Middle frontal gyrus (tissue), 1 donor: ENCODE measurements around the gene ANKS4B.
"Not testable (repeated sequence)": the region's sequence is repeated elsewhere in the genome, so short reads cannot be mapped to it uniquely, and the experiment has no call there.

Experiments
- DNase-seq: peaks from one replicate; pipeline ENCODE4 v3.0.0-alpha.2; 2015; ENCODE audit warnings: low spot score; ENCODE audit errors: extremely low spot score

The ANKS4B gene

GRCh38 chr16:21262779-21263639 lies 29.5 kb downstream of the ANKS4B start:
- DNase-seq = no peak

DNA sequence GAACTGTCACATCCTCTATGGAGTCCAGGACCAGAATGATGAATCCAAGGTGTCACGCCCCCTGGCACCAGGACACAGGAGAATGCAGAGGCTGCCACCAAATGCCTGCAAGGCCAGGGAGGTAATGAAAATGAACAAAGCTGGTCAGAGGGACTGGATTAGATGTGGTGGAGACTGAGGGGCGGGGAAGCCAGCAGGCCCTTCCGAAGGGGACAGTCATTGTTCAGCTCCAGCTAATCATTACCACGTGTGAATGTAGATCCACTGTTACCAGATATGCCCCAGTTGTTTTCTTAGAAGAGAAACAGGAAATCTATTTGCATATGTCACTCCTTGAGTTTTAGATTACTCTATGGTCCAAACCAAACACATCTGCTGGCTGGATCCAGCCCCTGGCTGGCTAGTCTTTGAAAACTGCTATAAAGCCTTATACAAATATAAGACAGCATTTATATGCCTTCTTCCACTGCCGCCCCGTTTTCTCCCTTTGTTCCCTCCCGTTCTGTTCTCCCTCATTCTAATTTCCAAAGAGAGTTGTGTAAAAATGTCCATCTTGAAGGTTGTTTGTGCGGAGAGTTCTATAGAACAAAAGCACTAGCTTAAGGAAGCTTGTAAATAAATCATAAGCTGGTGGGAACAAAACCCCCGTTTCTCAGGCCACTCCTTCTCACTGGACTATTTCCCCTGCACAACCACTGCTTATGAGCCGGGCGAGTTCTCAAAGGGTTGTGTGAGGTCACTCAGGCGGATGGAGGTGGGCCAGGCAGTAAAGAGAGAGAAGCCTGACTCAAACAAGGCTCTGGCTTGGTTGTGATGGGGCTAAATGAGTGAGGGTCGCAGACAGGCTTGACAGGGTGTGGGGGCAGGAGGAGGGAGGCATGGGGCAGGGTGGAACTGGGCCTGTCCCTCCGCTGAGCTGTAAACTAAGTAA lies 30.4 kb downstream of the ANKS4B start:
- DNase-seq = no peak

GRCh38 chr16:21264571-21265036 lies 31.1 kb downstream of the ANKS4B start:
- no peak for DNase-seq

DNA sequence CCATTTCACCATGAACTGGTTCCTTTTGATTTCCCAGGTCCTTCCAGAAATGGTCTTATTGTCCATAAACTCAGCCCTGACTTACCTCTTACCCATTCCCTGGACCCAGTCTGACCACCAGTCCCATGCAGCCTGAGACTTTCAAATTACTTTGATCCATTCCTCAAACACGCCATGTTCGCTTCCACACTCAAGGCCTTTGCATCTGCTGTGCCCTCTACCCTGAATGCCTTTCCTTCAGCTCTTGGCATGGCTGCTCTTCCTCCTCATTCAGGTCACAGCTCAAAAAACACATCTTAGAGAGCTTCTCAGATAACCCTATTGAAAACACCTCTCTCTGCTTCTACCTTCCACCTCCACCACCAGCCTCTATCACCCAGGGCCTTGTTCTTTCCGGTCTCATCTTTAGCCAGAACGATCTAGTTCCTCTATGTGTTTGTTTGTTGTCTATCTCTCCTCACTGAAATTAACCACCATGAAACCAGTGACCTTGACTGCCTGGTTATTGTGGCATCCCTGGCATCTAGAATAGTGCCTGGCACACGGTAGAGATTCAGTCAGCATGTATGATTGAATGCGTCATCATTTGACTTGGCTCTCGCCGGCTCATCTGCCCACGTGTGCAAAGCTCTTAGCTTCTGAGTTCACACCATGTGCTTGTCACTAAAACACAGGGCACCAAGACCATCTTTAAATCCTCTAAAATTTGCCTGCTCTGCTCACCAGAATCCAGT lies 31.8 kb downstream of the ANKS4B start:
- DNase-seq = no peak

DNA sequence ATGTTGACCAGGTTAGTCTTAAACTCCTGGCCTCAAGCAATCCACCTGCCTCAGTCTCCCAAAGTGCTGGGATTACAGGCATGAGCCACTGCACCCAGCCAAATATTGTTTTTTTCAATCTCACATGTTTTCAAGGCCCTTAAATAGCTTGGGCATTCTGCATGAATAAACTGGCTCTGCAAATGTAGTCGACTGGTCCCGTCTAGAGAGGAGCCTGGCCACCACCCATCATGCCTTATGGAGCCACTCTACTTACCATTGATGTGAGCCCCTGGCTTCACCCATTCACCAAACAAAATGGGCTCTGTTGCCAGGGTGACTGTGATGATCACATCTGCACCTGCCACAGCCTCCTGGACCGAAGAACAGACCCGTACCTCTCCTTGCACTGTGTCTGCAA lies 33.8 kb downstream of the ANKS4B start:
- DNase-seq = no peak

DNA sequence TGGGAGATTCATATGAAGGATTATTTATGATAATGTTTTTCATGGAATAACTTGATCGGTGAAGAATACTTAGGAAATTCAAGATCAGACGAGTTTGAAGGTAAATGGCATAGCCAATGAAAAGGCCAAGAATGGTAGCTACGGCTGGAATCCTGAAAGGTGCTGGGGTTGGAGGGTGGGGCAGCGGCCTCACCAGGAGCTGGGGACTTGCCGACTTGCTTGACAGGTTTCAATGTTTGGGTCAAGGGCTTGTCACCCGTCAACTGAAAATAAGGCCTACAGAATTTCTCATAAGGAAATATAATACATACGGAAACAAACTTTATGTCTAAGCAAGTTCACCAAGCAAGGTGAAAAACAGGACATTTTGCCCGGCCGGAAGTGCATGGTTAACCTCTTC lies 34.7 kb downstream of the ANKS4B start:
- no peak for DNase-seq

DNA sequence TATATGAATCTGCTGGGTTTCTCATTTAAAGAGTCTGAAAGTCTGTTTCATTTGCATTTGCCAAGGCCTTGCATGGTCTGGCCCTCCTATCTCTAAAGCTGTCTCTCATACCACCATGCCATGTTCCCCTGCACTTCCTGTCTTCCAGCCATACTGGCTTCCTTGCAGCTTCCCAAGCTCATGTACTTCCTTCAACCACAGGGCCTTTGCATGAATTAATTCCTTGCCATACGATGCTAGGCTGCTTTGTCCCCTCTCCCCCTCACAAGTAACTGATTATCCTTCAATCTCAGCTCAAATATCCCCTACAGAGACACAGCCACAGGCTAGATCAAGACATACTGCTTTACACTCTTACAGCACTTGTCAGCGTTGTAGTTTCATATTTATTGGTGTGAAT lies 38.8 kb downstream of the ANKS4B start:
- DNase-seq = no peak

GRCh38 chr16:21272763-21273162 lies 39.3 kb downstream of the ANKS4B start:
- DNase-seq = not testable (repeated sequence)

DNA sequence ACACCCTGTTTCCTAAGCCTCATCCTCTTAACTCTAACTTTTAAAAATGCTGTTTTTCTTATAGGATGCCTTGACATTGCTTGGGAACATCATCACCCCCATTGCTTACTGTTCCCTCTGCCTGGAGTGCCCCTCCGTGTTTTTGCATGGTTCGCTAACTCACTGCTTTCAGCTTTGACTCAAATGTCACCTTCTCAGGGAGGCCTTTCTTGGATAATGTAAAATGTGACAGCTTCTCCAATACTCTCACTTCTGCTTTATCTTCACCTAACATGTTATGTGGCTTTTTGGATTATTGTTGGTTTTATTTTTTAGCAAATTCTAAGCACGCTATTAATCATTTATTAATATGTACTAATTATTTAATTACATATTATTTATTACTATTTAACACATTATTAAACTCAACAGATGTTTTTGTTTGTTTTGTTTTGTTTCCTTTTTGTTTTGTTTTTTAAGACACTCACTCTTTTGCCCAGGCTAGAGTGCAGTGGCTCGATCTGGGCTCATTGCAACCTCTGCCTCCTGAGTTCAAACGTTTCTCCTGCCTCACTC lies 40.8 kb downstream of the ANKS4B start:
- DNase-seq = no peak

GRCh38 chr16:21275529-21275928 lies 42.0 kb downstream of the ANKS4B start:
- no peak for DNase-seq

DNA sequence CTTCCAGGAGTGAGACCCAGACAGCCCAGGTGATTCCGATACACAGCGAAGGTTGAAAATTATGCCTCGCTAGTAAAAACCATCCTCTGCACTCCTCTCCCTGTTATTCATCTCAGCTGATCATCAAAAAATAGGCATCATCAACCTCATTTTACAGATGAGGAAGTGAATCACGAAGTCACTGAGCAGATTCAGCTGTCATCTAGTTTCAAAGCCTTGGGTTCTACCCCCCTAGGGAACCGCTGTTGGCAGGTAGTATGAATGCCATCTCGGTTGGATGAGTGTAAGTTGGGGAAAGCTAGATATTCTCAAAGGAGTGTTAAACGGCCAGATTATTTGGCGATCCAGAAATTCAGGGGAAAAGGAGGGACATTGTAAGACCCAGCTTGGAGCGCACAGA lies 42.6 kb downstream of the ANKS4B start:
- DNase-seq = no peak

GRCh38 chr16:21277045-21277926 lies 43.8 kb downstream of the ANKS4B start:
- no peak for DNase-seq

DNA sequence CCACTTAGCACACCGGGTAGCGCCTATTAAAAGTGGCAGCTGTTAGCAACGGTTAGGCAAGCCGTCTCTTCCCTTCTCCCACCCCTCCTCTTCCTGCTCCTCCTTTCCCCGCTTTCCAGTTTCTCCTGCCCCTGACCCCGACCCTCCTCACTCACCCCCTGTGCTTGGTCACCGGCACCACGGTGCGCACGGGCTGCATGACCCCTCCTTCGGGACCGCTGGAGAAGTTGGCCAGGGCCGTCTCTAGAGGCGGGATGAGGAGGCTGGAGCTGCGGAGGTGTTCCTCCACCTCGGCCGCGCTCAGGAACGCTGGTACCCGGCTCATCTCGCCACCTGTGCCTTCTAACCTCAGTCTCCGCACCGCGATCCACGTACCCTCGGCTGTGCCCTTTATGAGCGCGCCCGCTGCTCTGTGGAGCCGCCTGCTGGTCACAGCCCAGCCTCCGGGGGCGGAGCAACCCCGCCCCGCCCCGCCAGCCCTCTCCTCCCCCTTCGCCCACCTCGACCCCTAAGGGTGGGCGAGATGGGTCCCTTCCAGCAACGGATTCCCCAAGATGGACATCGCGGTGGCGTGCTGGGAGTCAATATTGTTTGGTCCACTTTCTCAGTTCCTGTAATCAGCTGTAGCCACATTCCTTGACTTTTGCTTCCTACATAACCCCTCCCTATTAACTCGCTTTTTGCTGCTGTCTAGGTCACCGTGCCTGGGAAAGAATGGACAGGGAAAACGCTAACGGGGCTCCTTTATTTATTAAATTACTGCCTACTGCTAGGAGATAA lies 44.6 kb downstream of the ANKS4B start, which contains the start of gene CRYM:
CRYM (minus strand) TSS at position 364 of the 780 bp plus-strand sequence; CDS start at position 325, 39 bp downstream.
- no peak for DNase-seq

GRCh38 chr16:21279501-21279900 lies 46.0 kb downstream of the ANKS4B start:
- DNase-seq = no peak

- no peak for DNase-seq
Observed at GRCh38 chr16:21281698-21282389, 48.3 kb downstream of the ANKS4B start.

DNA sequence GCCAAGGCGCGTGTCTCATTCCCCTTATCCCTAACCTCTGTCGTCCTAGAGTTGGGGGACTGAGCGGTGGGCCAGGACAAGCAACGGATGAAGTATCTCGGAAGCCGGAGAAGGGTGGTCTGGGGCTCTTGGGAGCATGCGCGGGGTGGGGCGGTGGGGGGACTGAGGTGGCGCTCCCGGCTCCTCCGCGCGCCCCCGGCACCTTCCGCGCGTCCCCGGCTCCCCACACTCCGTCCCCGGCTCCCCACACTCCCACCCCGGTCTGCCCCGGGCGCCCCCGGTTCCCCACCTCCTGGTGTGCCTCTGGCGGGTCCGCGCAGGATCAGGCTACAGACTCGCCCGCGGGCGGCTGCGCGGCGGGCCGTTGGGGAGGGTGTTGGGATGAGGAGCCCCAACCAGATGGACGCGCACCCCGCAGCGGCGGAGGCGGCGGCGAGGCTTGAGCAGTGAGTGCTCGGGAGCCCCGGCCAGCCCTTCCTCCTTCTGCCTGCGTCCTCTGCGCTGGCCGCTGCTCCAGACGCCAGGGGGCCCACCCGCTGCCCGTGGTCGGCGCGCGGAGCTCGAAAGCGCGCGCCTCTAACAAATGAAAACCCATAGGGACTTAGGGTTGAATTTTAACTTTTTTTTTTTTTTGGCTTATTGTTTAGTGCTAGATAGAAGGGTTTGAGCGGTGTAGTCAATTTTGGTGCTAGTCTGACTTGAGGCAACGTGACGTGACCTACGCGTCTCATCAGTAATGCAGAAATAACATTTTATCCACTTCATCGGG lies 50.2 kb downstream of the ANKS4B start:
- DNase-seq = no peak

GRCh38 chr16:21284414-21284813 lies 50.9 kb downstream of the ANKS4B start:
- no peak for DNase-seq

DNA sequence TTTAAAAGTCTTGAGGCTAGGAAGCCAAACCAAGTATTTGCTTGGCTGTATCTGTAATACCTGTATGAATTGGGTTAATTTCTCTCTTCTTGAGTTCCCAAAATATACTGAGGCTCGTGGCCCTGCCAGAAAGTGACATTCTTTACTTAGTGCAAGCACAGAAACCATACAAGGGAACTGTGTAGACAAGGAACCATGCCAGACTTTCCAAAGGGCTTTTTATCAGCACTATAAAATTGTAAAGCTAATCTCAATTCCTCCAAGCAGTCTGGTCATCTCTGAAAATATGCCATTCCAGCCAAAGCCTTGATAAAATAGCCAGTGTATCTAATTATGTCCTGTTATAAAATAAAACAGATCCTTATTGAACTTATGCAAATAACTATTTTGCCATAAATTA lies 51.8 kb downstream of the ANKS4B start:
- no peak for DNase-seq
